Measurements from ENCODE around the gene RHOA.
"Not testable (repeated sequence)": the region's sequence is repeated elsewhere in the genome, so short reads cannot be mapped to it uniquely, and the experiment has no call there.

The RHOA gene

GRCh38 chr3:49406571-49407565 is 4.9 kb downstream of the RHOA start:
- no peak overlapping the region for H2BK5ac ChIP-seq (ENCODE audit: low read depth, low read length, poor library complexity, severe bottlenecking)
- H2BK15ac ChIP-seq (ENCODE audit: low read depth, poor library complexity, severe bottlenecking): no peak overlapping the region
- no peak overlapping the region for H3K27ac ChIP-seq (ENCODE audit: low read length, poor library complexity, severe bottlenecking)
- H2BK120ac ChIP-seq (ENCODE audit: low read depth, low read length): no peak overlapping the region
- H4K91ac ChIP-seq (ENCODE audit: low read length): no peak overlapping the region
- no peak overlapping the region for H3K18ac ChIP-seq (ENCODE audit: low read depth in 1 of 2, low read length in 2 of 2)
- no peak overlapping the region for H2AK5ac ChIP-seq (ENCODE audit: low read length, severe bottlenecking)
- H3K23ac ChIP-seq (ENCODE audit: low read length in 2 of 2): no peak overlapping the region
- no peaks in the 10 kb centered on the region for H3K79me1 ChIP-seq (replicated peaks; ENCODE audit: low read length, poor library complexity, severe bottlenecking)
- H3K27me3 ChIP-seq (ENCODE audit: control insufficient read depth in 1 of 2, insufficient read depth in 1 of 2, low read length in 2 of 2): no peaks in the 10 kb centered on the region
- H3K4me1 ChIP-seq (ENCODE audit: control insufficient read depth, insufficient read depth, low read depth, low read length): peaks cover 8% of the 10 kb centered on the region
- H3K4me2 ChIP-seq (ENCODE audit: low read length, poor library complexity, severe bottlenecking): no peak overlapping the region
- 94% methylated on average over 12 of the region's 17 CpGs for WGBS
- H4K8ac ChIP-seq (ENCODE audit: low read length): no peak overlapping the region
- H2BK12ac ChIP-seq (ENCODE audit: low read length in 2 of 2): no peak overlapping the region
- peak overlapping the region; percentile 34 for H3K9ac ChIP-seq (ENCODE audit: low read length)
- H3K4me3 ChIP-seq (ENCODE audit: insufficient read depth in 1 of 2, low read depth in 1 of 2, low read length in 2 of 2): no peak overlapping the region
- H3K14ac ChIP-seq (ENCODE audit: low read length in 2 of 2): no peak overlapping the region
- H3K9me3 ChIP-seq (ENCODE audit: control insufficient read depth, low read length): no peaks in the 10 kb centered on the region
- H3K4ac ChIP-seq (ENCODE audit: low read depth in 1 of 2, low read length in 2 of 2): no peak overlapping the region
- no peak overlapping the region for H2AFZ ChIP-seq (ENCODE audit: low read depth, low read length)
- no peak for DNase-seq
- peaks cover 7 to 11% of the 10 kb centered on the region in 2 experiments for H3K36me3 ChIP-seq (ENCODE audit: control insufficient read depth in 1 of 2, insufficient read depth in 2 of 2, low read depth in 1 of 2, low read length in 2 of 2)

GRCh38 chr3:49405570-49405969 is 6.2 kb downstream of the RHOA start:
- H2AFZ ChIP-seq (ENCODE audit: low read depth, low read length); H3K27me3 ChIP-seq (ENCODE audit: control insufficient read depth in 1 of 2, insufficient read depth in 1 of 2, low read length in 2 of 2); DNase-seq; H2BK15ac ChIP-seq (ENCODE audit: low read depth, poor library complexity, severe bottlenecking); H3K4me1 ChIP-seq (ENCODE audit: control insufficient read depth, insufficient read depth, low read depth, low read length); H3K4me2 ChIP-seq (ENCODE audit: low read length, poor library complexity, severe bottlenecking); H3K9me3 ChIP-seq (ENCODE audit: control insufficient read depth, low read length); H3K79me1 ChIP-seq (replicated peaks; ENCODE audit: low read length, poor library complexity, severe bottlenecking); H2BK12ac ChIP-seq (ENCODE audit: low read length in 2 of 2); H2AK5ac ChIP-seq (ENCODE audit: low read length, severe bottlenecking); H2BK120ac ChIP-seq (ENCODE audit: low read depth, low read length); H3K23ac ChIP-seq (ENCODE audit: low read length in 2 of 2); H3K27ac ChIP-seq (ENCODE audit: low read length, poor library complexity, severe bottlenecking); H4K91ac ChIP-seq (ENCODE audit: low read length); H3K4ac ChIP-seq (ENCODE audit: low read depth in 1 of 2, low read length in 2 of 2); H3K18ac ChIP-seq (ENCODE audit: low read depth in 1 of 2, low read length in 2 of 2); H2BK5ac ChIP-seq (ENCODE audit: low read depth, low read length, poor library complexity, severe bottlenecking); H3K14ac ChIP-seq (ENCODE audit: low read length in 2 of 2); H4K8ac ChIP-seq (ENCODE audit: low read length): not testable (repeated sequence)
- Histone ChIP-seq H3K9ac (ENCODE audit: low read length) (peak overlapping the region; percentile 54), H3K4me3 (ENCODE audit: insufficient read depth in 1 of 2, low read depth in 1 of 2, low read length in 2 of 2) (peak overlapping the region in 1 of 2 experiments; percentile 58), H3K36me3 (ENCODE audit: control insufficient read depth in 1 of 2, insufficient read depth in 2 of 2, low read depth in 1 of 2, low read length in 2 of 2) (peaks cover 12 to 14% of the 10 kb centered on the region in 2 experiments)
- 88% methylated on average over 6 of the region's 9 CpGs for WGBS

- Histone ChIP-seq H4K8ac (ENCODE audit: low read length) (no peak overlapping the region), H3K4ac (ENCODE audit: low read depth in 1 of 2, low read length in 2 of 2) (no peak overlapping the region), H2BK5ac (ENCODE audit: low read depth, low read length, poor library complexity, severe bottlenecking) (no peak overlapping the region), H2BK12ac (ENCODE audit: low read length in 2 of 2) (no peak overlapping the region), H3K4me2 (ENCODE audit: low read length, poor library complexity, severe bottlenecking) (no peak overlapping the region), H2AK5ac (ENCODE audit: low read length, severe bottlenecking) (no peak overlapping the region), H3K23ac (ENCODE audit: low read length in 2 of 2) (peak overlapping the region in 1 of 2 experiments; percentile 17), H3K36me3 (ENCODE audit: control insufficient read depth in 1 of 2, insufficient read depth in 2 of 2, low read depth in 1 of 2, low read length in 2 of 2) (peaks cover 14% of the 10 kb centered on the region in 2 experiments), H3K4me3 (ENCODE audit: insufficient read depth in 1 of 2, low read depth in 1 of 2, low read length in 2 of 2) (no peak overlapping the region), H3K14ac (ENCODE audit: low read length in 2 of 2) (no peak overlapping the region), H3K9ac (ENCODE audit: low read length) (no peak overlapping the region), H3K18ac (ENCODE audit: low read depth in 1 of 2, low read length in 2 of 2) (no peak overlapping the region), H4K91ac (ENCODE audit: low read length) (no peak overlapping the region), H2AFZ (ENCODE audit: low read depth, low read length) (no peak overlapping the region), H3K79me1 (replicated peaks; ENCODE audit: low read length, poor library complexity, severe bottlenecking) (no peaks in the 10 kb centered on the region), H3K27me3 (ENCODE audit: control insufficient read depth in 1 of 2, insufficient read depth in 1 of 2, low read length in 2 of 2) (no peaks in the 10 kb centered on the region), H3K27ac (ENCODE audit: low read length, poor library complexity, severe bottlenecking) (no peak overlapping the region), H3K9me3 (ENCODE audit: control insufficient read depth, low read length) (no peaks in the 10 kb centered on the region), H3K4me1 (ENCODE audit: control insufficient read depth, insufficient read depth, low read depth, low read length) (peaks cover 10% of the 10 kb centered on the region), H2BK120ac (ENCODE audit: low read depth, low read length) (no peak overlapping the region), H2BK15ac (ENCODE audit: low read depth, poor library complexity, severe bottlenecking) (no peak overlapping the region)
- 94% methylated on average over 5 of the region's 5 CpGs for WGBS
- no peak for DNase-seq
Measured at GRCh38 chr3:49403891-49404290, 7.9 kb downstream of the RHOA start.

- Histone ChIP-seq H3K4me1 (ENCODE audit: control insufficient read depth, insufficient read depth, low read depth, low read length) (peaks cover 10% of the 10 kb centered on the region), H4K91ac (ENCODE audit: low read length) (no peak overlapping the region), H2BK12ac (ENCODE audit: low read length in 2 of 2) (no peak overlapping the region), H3K9me3 (ENCODE audit: control insufficient read depth, low read length) (no peaks in the 10 kb centered on the region), H3K18ac (ENCODE audit: low read depth in 1 of 2, low read length in 2 of 2) (no peak overlapping the region), H3K79me1 (replicated peaks; ENCODE audit: low read length, poor library complexity, severe bottlenecking) (no peaks in the 10 kb centered on the region), H2BK120ac (ENCODE audit: low read depth, low read length) (no peak overlapping the region), H2AFZ (ENCODE audit: low read depth, low read length) (no peak overlapping the region), H3K14ac (ENCODE audit: low read length in 2 of 2) (no peak overlapping the region), H3K9ac (ENCODE audit: low read length) (no peak overlapping the region), H2BK5ac (ENCODE audit: low read depth, low read length, poor library complexity, severe bottlenecking) (no peak overlapping the region), H3K27ac (ENCODE audit: low read length, poor library complexity, severe bottlenecking) (no peak overlapping the region), H2BK15ac (ENCODE audit: low read depth, poor library complexity, severe bottlenecking) (no peak overlapping the region), H3K4me2 (ENCODE audit: low read length, poor library complexity, severe bottlenecking) (no peak overlapping the region), H3K27me3 (ENCODE audit: control insufficient read depth in 1 of 2, insufficient read depth in 1 of 2, low read length in 2 of 2) (no peaks in the 10 kb centered on the region), H3K36me3 (ENCODE audit: control insufficient read depth in 1 of 2, insufficient read depth in 2 of 2, low read depth in 1 of 2, low read length in 2 of 2) (peaks cover 16 to 19% of the 10 kb centered on the region in 2 experiments), H3K4me3 (ENCODE audit: insufficient read depth in 1 of 2, low read depth in 1 of 2, low read length in 2 of 2) (no peak overlapping the region), H2AK5ac (ENCODE audit: low read length, severe bottlenecking) (no peak overlapping the region), H4K8ac (ENCODE audit: low read length) (no peak overlapping the region), H3K4ac (ENCODE audit: low read depth in 1 of 2, low read length in 2 of 2) (peak overlapping the region in 1 of 2 experiments; percentile 15), H3K23ac (ENCODE audit: low read length in 2 of 2) (no peak overlapping the region)
- 87% methylated on average over 1 of the region's 2 CpGs for WGBS
- no peak for DNase-seq
Measured at GRCh38 chr3:49401766-49402165, 10.0 kb downstream of the RHOA start.

Measured in mesenchymal stem cell (in vitro differentiated cells and primary cell).